Astrocyte (in vitro differentiated cells and primary cell): ENCODE measurements around the gene PARD3B. TPM values are rescaled to one million over a fixed set of nuclear protein-coding genes. Genes with fewer than 3 reads are reported as not detected.

Source experiments
- DNase-seq: peaks from one replicate; pipeline ENCODE4 v3.0.0-alpha.2; 2010; ENCODE audit warnings: low read depth
- FAIRE-seq: peaks from 2 replicates; lab custom pipeline; 2011; peaks lifted over from hg19 to GRCh38; lab: Jason Lieb, UNC
- H2AFZ ChIP-seq: 2 replicates; pipeline ENCODE4 v1.6.0; 2012; ENCODE audit warnings: low read depth, low read length, inconsistent platforms
- H3K27ac ChIP-seq: 2 replicates; pipeline ENCODE4 v1.5.1; 2011; ENCODE audit warnings: low read depth, low read length, inconsistent platforms
- H3K27me3 ChIP-seq: 2 replicates; pipeline ENCODE4 v1.6.0; 2011; ENCODE audit warnings: low read length, inconsistent platforms; ENCODE audit not compliant: insufficient read depth
- H3K36me3 ChIP-seq: 2 replicates; pipeline ENCODE4 v1.5.1; 2011; ENCODE audit warnings: low read length, inconsistent platforms; ENCODE audit not compliant: insufficient read depth
- H3K4me1 ChIP-seq: 2 replicates; pipeline ENCODE4 v1.5.1; 2011; ENCODE audit warnings: low read length, inconsistent platforms; ENCODE audit not compliant: insufficient read depth
- H3K4me2 ChIP-seq: 2 replicates; pipeline ENCODE4 v1.6.0; 2012; ENCODE audit warnings: low read length, inconsistent platforms
- H3K4me3 ChIP-seq: 2 replicates; pipeline ENCODE4 v1.5.1; 2011; ENCODE audit warnings: low read depth, mild to moderate bottlenecking, low read length, inconsistent platforms; ENCODE audit not compliant: insufficient read depth
- H3K79me2 ChIP-seq: 2 replicates; pipeline ENCODE4 v1.6.0; 2012; ENCODE audit warnings: mild to moderate bottlenecking, low read length, inconsistent platforms; ENCODE audit not compliant: insufficient read depth
- H3K9ac ChIP-seq: 2 replicates; pipeline ENCODE4 v1.6.0; 2012; ENCODE audit warnings: mild to moderate bottlenecking, low read length, inconsistent platforms
- H3K9me3 ChIP-seq: 2 replicates; pipeline ENCODE4 v1.5.1; 2012; ENCODE audit warnings: low read depth, mild to moderate bottlenecking, low read length, inconsistent platforms; ENCODE audit not compliant: insufficient read depth
- H4K20me1 ChIP-seq: 2 replicates; pipeline ENCODE4 v1.6.0; 2012; ENCODE audit warnings: low read length, inconsistent platforms; ENCODE audit not compliant: insufficient read depth
- H3K27ac Mint-ChIP-seq: one replicate; pipeline ENCODE4 v1.8.0; 2021; ENCODE audit warnings: mild to moderate bottlenecking, mixed read lengths; ENCODE audit not compliant: unreplicated experiment
- H3K27me3 Mint-ChIP-seq: one replicate; pipeline ENCODE4 v1.8.0; 2021; ENCODE audit warnings: low read depth, mixed read lengths; ENCODE audit not compliant: unreplicated experiment
- H3K36me3 Mint-ChIP-seq: one replicate; pipeline ENCODE4 v1.8.0; 2021; ENCODE audit warnings: low read depth, mixed read lengths; ENCODE audit not compliant: unreplicated experiment
- H3K4me1 Mint-ChIP-seq: one replicate; pipeline ENCODE4 v1.8.0; 2021; ENCODE audit warnings: low read depth, mixed read lengths; ENCODE audit not compliant: unreplicated experiment
- H3K4me3 Mint-ChIP-seq: one replicate; pipeline ENCODE4 v1.8.0; 2021; ENCODE audit warnings: mild to moderate bottlenecking, moderate library complexity, mixed read lengths; ENCODE audit not compliant: unreplicated experiment
- H3K9me3 Mint-ChIP-seq: one replicate; pipeline ENCODE4 v1.8.0; 2021; ENCODE audit warnings: mild to moderate bottlenecking, mixed read lengths; ENCODE audit not compliant: unreplicated experiment
- EZH2 ChIP-seq: IDR thresholded peaks from 2 replicates; pipeline ENCODE4 v1.6.1; 2012; ENCODE audit warnings: mild to moderate bottlenecking, low read length, inconsistent platforms; ENCODE audit not compliant: insufficient read depth
- total RNA-seq: library from RNA; stranded (reverse); gene quantifications from 2 replicates; pipeline ENCODE4 v1.2.1, GENCODE V29; 2021
- TF ChIP-seq, protein P1 (sequence below): IDR thresholded peaks from 2 replicates; pipeline ENCODE4 v1.5.1; 2011; ENCODE audit warnings: low read depth, mild to moderate bottlenecking, inconsistent platforms, low read length, moderate library complexity; ENCODE audit not compliant: insufficient read depth

The PARD3B gene
- total RNA-seq, 1 donor from 2014 or later, result 6.5 TPM

DNA sequence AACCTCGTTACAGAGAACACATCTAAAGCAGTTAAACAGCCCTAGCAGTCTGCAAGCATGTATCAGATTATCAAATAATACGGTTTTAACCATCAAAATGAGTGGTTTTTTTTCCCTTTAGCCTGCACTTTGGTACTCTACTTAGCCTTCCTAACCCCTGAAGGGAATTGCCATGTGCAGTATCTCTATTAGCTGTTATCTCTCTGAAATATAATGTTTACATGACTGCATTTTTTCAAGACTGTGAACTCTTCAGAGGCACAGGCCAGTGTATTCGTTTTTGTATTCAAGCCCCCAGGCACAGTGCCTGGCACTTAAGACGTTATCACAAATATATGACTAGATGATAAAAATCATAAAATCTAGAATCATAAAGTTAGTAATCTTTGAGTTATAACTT, 509.5 kb downstream of the PARD3B start:
- Histone ChIP-seq H4K20me1 (no peaks in the 10 kb centered on the region), H3K27ac (no peak overlapping the region), H3K36me3 (no peaks in the 10 kb centered on the region), H3K9ac (no peak overlapping the region), H3K79me2 (no peaks in the 10 kb centered on the region), H3K27me3 (no peaks in the 10 kb centered on the region), H3K9me3 (no peaks in the 10 kb centered on the region), H2AFZ (no peak overlapping the region), H3K4me1 (no peaks in the 10 kb centered on the region), H3K4me3 (no peak overlapping the region), H3K4me2 (no peak overlapping the region)
- Mint-ChIP-seq H3K9me3 (no peaks in the 10 kb centered on the region), H3K27me3 (no peaks in the 10 kb centered on the region), H3K27ac (no peak overlapping the region), H3K4me3 (no peak overlapping the region), H3K36me3 (no peaks in the 10 kb centered on the region), H3K4me1 (no peaks in the 10 kb centered on the region)
- DNase-seq, result no peak
- TF ChIP-seq, protein P1, sequence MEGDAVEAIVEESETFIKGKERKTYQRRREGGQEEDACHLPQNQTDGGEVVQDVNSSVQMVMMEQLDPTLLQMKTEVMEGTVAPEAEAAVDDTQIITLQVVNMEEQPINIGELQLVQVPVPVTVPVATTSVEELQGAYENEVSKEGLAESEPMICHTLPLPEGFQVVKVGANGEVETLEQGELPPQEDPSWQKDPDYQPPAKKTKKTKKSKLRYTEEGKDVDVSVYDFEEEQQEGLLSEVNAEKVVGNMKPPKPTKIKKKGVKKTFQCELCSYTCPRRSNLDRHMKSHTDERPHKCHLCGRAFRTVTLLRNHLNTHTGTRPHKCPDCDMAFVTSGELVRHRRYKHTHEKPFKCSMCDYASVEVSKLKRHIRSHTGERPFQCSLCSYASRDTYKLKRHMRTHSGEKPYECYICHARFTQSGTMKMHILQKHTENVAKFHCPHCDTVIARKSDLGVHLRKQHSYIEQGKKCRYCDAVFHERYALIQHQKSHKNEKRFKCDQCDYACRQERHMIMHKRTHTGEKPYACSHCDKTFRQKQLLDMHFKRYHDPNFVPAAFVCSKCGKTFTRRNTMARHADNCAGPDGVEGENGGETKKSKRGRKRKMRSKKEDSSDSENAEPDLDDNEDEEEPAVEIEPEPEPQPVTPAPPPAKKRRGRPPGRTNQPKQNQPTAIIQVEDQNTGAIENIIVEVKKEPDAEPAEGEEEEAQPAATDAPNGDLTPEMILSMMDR, result no peak
- no peak for TF ChIP-seq EZH2
- no peak for FAIRE-seq

DNA sequence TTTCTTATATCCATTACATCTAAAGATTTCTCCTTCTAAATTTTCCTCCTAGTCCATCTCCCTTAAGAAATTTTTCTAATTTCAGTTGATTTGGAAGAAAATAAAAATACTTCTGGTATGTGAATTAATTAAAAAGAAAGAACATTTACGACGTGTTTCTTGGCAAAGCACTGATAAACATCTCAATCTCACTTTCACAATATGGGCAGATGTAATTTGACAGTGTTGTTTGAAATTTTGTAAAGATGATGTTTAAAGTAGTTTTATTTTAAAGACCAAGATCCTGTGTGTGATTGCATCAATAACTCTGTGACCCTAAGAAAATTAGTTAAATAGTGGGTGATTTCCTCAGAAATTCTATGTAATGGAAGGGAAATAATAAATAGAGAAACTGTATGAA, 510.0 kb downstream of the PARD3B start:
- Histone ChIP-seq H3K36me3 (no peaks in the 10 kb centered on the region), H3K79me2 (no peaks in the 10 kb centered on the region), H3K9me3 (no peaks in the 10 kb centered on the region), H3K9ac (no peak overlapping the region), H3K4me1 (no peaks in the 10 kb centered on the region), H3K27me3 (no peaks in the 10 kb centered on the region), H3K4me3 (no peak overlapping the region), H4K20me1 (no peaks in the 10 kb centered on the region), H2AFZ (no peak overlapping the region), H3K27ac (no peak overlapping the region), H3K4me2 (no peak overlapping the region)
- Mint-ChIP-seq H3K36me3 (no peaks in the 10 kb centered on the region), H3K4me1 (peaks cover 4% of the 10 kb centered on the region), H3K27me3 (no peaks in the 10 kb centered on the region), H3K4me3 (no peak overlapping the region), H3K27ac (no peak overlapping the region), H3K9me3 (no peaks in the 10 kb centered on the region)
- no peak for TF ChIP-seq EZH2
- TF ChIP-seq, protein P1, result no peak
- DNase-seq (no peak), FAIRE-seq (no peak)

DNA sequence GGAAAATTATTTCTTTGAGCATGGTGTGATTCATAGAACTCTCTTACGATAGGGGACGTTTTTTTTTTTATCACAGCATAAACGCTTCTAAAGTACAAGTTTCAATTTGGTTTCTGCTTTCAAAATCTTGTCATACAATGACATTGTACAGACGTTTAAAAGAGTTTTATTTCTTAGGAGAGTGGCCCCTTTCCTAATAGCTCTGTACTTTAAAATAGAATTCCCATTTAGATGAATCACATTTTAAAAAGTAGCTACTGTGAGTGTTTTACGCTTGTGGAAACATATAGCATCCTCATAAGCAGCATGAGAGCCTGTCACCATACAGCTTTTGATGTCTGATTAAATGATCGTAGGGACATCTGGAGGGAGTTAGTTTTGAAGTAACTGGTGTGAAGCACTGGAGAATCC, 510.9 kb downstream of the PARD3B start:
- peak; percentile 29 for FAIRE-seq
- H3K4me2 ChIP-seq, result peak overlapping the region; percentile 15
- Mint-ChIP-seq H3K9me3 (no peaks in the 10 kb centered on the region), H3K27ac (no peak overlapping the region), H3K36me3 (no peaks in the 10 kb centered on the region), H3K4me3 (no peak overlapping the region), H3K4me1 (peaks cover 6% of the 10 kb centered on the region), H3K27me3 (no peaks in the 10 kb centered on the region)
- no peaks in the 10 kb centered on the region for H4K20me1 ChIP-seq
- H3K9me3 ChIP-seq, result no peaks in the 10 kb centered on the region
- no peaks in the 10 kb centered on the region for H3K36me3 ChIP-seq
- no peak overlapping the region for H3K27ac ChIP-seq
- H2AFZ ChIP-seq, result no peak overlapping the region
- no peak overlapping the region for H3K9ac ChIP-seq
- no peaks in the 10 kb centered on the region for H3K27me3 ChIP-seq
- no peak for DNase-seq
- no peaks in the 10 kb centered on the region for H3K4me1 ChIP-seq
- TF ChIP-seq, protein P1, result no peak
- TF ChIP-seq EZH2, result no peak
- no peaks in the 10 kb centered on the region for H3K79me2 ChIP-seq
- no peak overlapping the region for H3K4me3 ChIP-seq
